KMS-11 (cell line): ENCODE measurements around the gene UBE2H.

Experiments used
- H2AFZ ChIP-seq: fragments of 200-600 bp; sonication (generic); 2 replicates; pipeline ENCODE4 v1.6.1; 2016; ENCODE audit warnings: antibody characterized with exemption, mixed run types, low read depth
- H3K27ac ChIP-seq: fragments of 200-600 bp; sonication (generic); 2 replicates; pipeline ENCODE4 v1.6.1; 2016; ENCODE audit warnings: mild to moderate bottlenecking, mixed run types
- H3K27me3 ChIP-seq: fragments of 200-600 bp; sonication (generic); 2 replicates; pipeline ENCODE4 v1.6.1; 2017; ENCODE audit warnings: mild to moderate bottlenecking, low read depth, mixed run types, moderate library complexity; ENCODE audit not compliant: insufficient read depth
- H3K36me3 ChIP-seq: fragments of 200-600 bp; sonication (generic); 2 replicates; pipeline ENCODE4 v1.6.1; 2017; ENCODE audit warnings: mild to moderate bottlenecking, mixed run types; ENCODE audit not compliant: insufficient read depth
- H3K4me1 ChIP-seq: fragments of 200-600 bp; sonication (generic); 2 replicates; pipeline ENCODE4 v1.6.1; 2016; ENCODE audit warnings: mild to moderate bottlenecking, low read depth, mixed run types; ENCODE audit not compliant: poor library complexity, severe bottlenecking
- H3K4me2 ChIP-seq: fragments of 200-600 bp; sonication (generic); 2 replicates; pipeline ENCODE4 v1.7.0; 2016; ENCODE audit warnings: mild to moderate bottlenecking, mixed run types
- H3K4me3 ChIP-seq: fragments of 200-600 bp; sonication (generic); IDR thresholded peaks from 2 replicates; pipeline ENCODE4 v1.6.1; 2017; ENCODE audit warnings: low read depth, low read length, mixed read lengths; ENCODE audit not compliant: insufficient read depth
- H3K79me2 ChIP-seq: fragments of 200-600 bp; sonication (generic); 2 replicates; pipeline ENCODE4 v1.6.1; 2016; ENCODE audit warnings: low read depth, mixed run types; ENCODE audit not compliant: insufficient read depth
- H3K9ac ChIP-seq: fragments of 200-600 bp; sonication (generic); 2 replicates; pipeline ENCODE4 v1.6.1; 2016; ENCODE audit warnings: mild to moderate bottlenecking, mixed run types
- H4K20me1 ChIP-seq: fragments of 200-600 bp; sonication (generic); 2 replicates; pipeline ENCODE4 v1.6.1; 2016; ENCODE audit warnings: mild to moderate bottlenecking, mixed run types; ENCODE audit not compliant: insufficient read depth
- TF ChIP-seq, protein P1 (sequence below): fragments of 200-600 bp; sonication (generic); conservative IDR thresholded peaks from 2 replicates; pipeline ENCODE4 v1.6.1; 2017; ENCODE audit warnings: low read depth, mild to moderate bottlenecking, antibody characterized with exemption, low read length, moderate library complexity, mixed read lengths

The UBE2H gene

GRCh38 chr7:129843978-129844840 lies 108.6 kb downstream of the UBE2H start:
- peak overlapping the region; percentile 31 for H3K4me2 ChIP-seq
- H3K27ac ChIP-seq = no peak overlapping the region
- H3K27me3 ChIP-seq = no peaks in the 10 kb centered on the region
- H3K4me1 ChIP-seq = peaks cover 40% of the 10 kb centered on the region
- no peak overlapping the region for H3K4me3 ChIP-seq
- no peaks in the 10 kb centered on the region for H3K36me3 ChIP-seq
- H3K9ac ChIP-seq = no peak overlapping the region
- H4K20me1 ChIP-seq = no peaks in the 10 kb centered on the region; the same call in 1 of the 2 replicates
- H3K79me2 ChIP-seq = peaks cover 3% of the 10 kb centered on the region; the same call in 1 of the 2 replicates
- TF ChIP-seq, protein P1, sequence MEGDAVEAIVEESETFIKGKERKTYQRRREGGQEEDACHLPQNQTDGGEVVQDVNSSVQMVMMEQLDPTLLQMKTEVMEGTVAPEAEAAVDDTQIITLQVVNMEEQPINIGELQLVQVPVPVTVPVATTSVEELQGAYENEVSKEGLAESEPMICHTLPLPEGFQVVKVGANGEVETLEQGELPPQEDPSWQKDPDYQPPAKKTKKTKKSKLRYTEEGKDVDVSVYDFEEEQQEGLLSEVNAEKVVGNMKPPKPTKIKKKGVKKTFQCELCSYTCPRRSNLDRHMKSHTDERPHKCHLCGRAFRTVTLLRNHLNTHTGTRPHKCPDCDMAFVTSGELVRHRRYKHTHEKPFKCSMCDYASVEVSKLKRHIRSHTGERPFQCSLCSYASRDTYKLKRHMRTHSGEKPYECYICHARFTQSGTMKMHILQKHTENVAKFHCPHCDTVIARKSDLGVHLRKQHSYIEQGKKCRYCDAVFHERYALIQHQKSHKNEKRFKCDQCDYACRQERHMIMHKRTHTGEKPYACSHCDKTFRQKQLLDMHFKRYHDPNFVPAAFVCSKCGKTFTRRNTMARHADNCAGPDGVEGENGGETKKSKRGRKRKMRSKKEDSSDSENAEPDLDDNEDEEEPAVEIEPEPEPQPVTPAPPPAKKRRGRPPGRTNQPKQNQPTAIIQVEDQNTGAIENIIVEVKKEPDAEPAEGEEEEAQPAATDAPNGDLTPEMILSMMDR = no peak
- H2AFZ ChIP-seq = no peak overlapping the region

DNA sequence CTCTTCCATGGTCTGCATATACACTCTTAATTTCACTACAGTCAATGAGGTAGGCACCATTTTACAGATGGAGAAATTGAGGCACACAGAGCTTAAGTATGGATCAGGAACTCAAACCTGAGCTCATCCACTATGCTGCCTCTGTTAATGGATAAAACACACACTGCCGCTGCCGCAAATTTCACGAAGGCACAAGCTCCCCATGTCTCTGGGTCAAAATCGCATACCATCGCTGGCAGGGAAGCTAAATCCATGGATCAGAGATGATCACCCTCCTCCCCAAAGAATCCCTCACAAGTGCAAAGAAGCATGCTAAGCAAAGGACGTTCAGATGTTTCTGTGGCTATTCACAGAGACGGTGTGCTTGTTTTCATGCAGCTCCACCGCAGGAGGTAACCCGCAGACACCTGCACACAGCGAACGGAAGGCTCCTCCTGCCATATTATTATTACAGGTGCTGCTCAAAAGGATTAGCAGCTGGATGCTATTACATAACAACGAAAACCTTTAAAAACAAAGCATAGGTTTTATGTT lies 109.3 kb downstream of the UBE2H start:
- Histone ChIP-seq H3K36me3 (no peaks in the 10 kb centered on the region), H3K4me2 (no peak overlapping the region), H3K4me1 (peaks cover 40% of the 10 kb centered on the region), H3K79me2 (peaks cover 3% of the 10 kb centered on the region; the same call in 1 of the 2 replicates), H3K9ac (no peak overlapping the region), H2AFZ (no peak overlapping the region), H4K20me1 (no peaks in the 10 kb centered on the region; the same call in 1 of the 2 replicates), H3K4me3 (no peak overlapping the region), H3K27me3 (no peaks in the 10 kb centered on the region), H3K27ac (no peak overlapping the region)
- TF ChIP-seq, protein P1 = no peak

- Histone ChIP-seq H3K27ac (no peak overlapping the region), H4K20me1 (no peaks in the 10 kb centered on the region; the same call in 1 of the 2 replicates), H3K4me1 (peaks cover 40% of the 10 kb centered on the region), H3K4me3 (no peak overlapping the region), H3K4me2 (no peak overlapping the region), H3K79me2 (0 out of 2 replicates have a peak, but pooled peaks cover 3% of the 10 kb centered on the region), H3K36me3 (no peaks in the 10 kb centered on the region; the same call in 1 of the 2 replicates), H3K27me3 (no peaks in the 10 kb centered on the region), H2AFZ (no peak overlapping the region), H3K9ac (no peak overlapping the region)
- TF ChIP-seq, protein P1 = no peak
Observed at GRCh38 chr7:129841465-129841864, 111.3 kb downstream of the UBE2H start.

GRCh38 chr7:129840757-129841156 lies 112.0 kb downstream of the UBE2H start:
- Histone ChIP-seq H4K20me1 (no peaks in the 10 kb centered on the region), H3K4me2 (no peak overlapping the region), H3K36me3 (no peaks in the 10 kb centered on the region; the same call in 1 of the 2 replicates), H3K79me2 (0 out of 2 replicates have a peak, but pooled peaks cover 2% of the 10 kb centered on the region), H3K9ac (no peak overlapping the region), H3K27ac (no peak overlapping the region), H2AFZ (no peak overlapping the region), H3K4me1 (peaks cover 40% of the 10 kb centered on the region), H3K4me3 (no peak overlapping the region), H3K27me3 (no peaks in the 10 kb centered on the region)
- TF ChIP-seq, protein P1 = no peak
